Skeletal muscle tissue (tissue), 4 donors: Measurements from ENCODE around the gene ADIPOR2. TPM values are rescaled to one million over a fixed set of nuclear protein-coding genes. Genes with fewer than 3 reads are reported as not detected.

Experiments
- H3K27ac ChIP-seq: one replicate; pipeline ENCODE4 v1.7.0; 2013; ENCODE audit warnings: mild to moderate bottlenecking, low read depth, low read length, inconsistent platforms
- H3K27me3 ChIP-seq, 3 donors: one replicate each; pipeline ENCODE4 v1.7.0; 2013; ENCODE audit warnings: low read length in 3 of 3; ENCODE audit not compliant: control insufficient read depth in 3 of 3, insufficient read depth in 3 of 3
- H3K36me3 ChIP-seq, 3 donors: one replicate each; pipeline ENCODE4 v1.7.0; 2013; ENCODE audit warnings: low read length in 3 of 3; ENCODE audit not compliant: control insufficient read depth in 3 of 3, insufficient read depth in 3 of 3
- H3K4me1 ChIP-seq, 3 donors: one replicate each; pipeline ENCODE4 v1.7.0; 2013; ENCODE audit warnings: low read length in 3 of 3, mild to moderate bottlenecking in 3 of 3; ENCODE audit not compliant: control insufficient read depth in 3 of 3, insufficient read depth in 3 of 3
- H3K4me3 ChIP-seq, 3 donors: one replicate each; pipeline ENCODE4 v1.7.0; 2013; ENCODE audit warnings: low read length in 3 of 3
- H3K9ac ChIP-seq, 3 donors: one replicate each; pipeline ENCODE4 v1.7.0; 2013; ENCODE audit warnings: low read length in 3 of 3, mild to moderate bottlenecking in 3 of 3, moderate library complexity in 2 of 3, low read depth in 1 of 3
- H3K9me3 ChIP-seq, 3 donors: one replicate each; pipeline ENCODE4 v1.7.0; 2013; ENCODE audit warnings: low read length in 3 of 3; ENCODE audit not compliant: control insufficient read depth in 3 of 3
- total RNA-seq: library from RNA; depleted of rRNA; stranded (reverse); fragments of >200 nt; gene quantifications from one replicate; pipeline ENCODE4 v1.2.3, GENCODE V29; 2014
- donor health status: Osteomylitis.

Gene ADIPOR2
- total RNA-seq, 1 donor from 2014 or later, result 35.5 TPM

GRCh38 chr12:1782215-1782614 is 91.3 kb downstream of the ADIPOR2 start:
- H3K27ac ChIP-seq, result no peak overlapping the region
- peaks cover 7 to 37% (median 10%) of the 10 kb centered on the region in 3 donors for H3K4me1 ChIP-seq
- no peaks in the 10 kb centered on the region for H3K9me3 ChIP-seq
- no peak overlapping the region for H3K9ac ChIP-seq
- H3K36me3 ChIP-seq, result peaks cover 5 to 27% (median 22%) of the 10 kb centered on the region in 3 donors
- no peak overlapping the region for H3K4me3 ChIP-seq
- no peaks in the 10 kb centered on the region for H3K27me3 ChIP-seq

- Histone ChIP-seq H3K36me3 (peaks cover 5 to 22% (median 20%) of the 10 kb centered on the region in 3 donors), H3K27me3 (no peaks in the 10 kb centered on the region), H3K27ac (no peak overlapping the region), H3K4me3 (no peak overlapping the region), H3K4me1 (peaks cover 22 to 40% (median 30%) of the 10 kb centered on the region in 3 donors), H3K9me3 (no peaks in the 10 kb centered on the region), H3K9ac (no peak overlapping the region)
Observed at GRCh38 chr12:1787714-1788113, 96.8 kb downstream of the ADIPOR2 start.

- peaks cover 28 to 48% (median 45%) of the 10 kb centered on the region in 3 donors for H3K4me1 ChIP-seq
- no peak overlapping the region for H3K27ac ChIP-seq
- no peak overlapping the region for H3K9ac ChIP-seq
Observed at GRCh38 chr12:1790444-1790843, 99.6 kb downstream of the ADIPOR2 start.

GRCh38 chr12:1791104-1791841 is 100.4 kb downstream of the ADIPOR2 start:
- H3K36me3 ChIP-seq, result peaks cover 0 to 6% (median 4%) of the 10 kb centered on the region in 3 donors
- peak overlapping the region in 1 of 3 donors; percentile 10 for H3K9ac ChIP-seq
- no peak overlapping the region for H3K27ac ChIP-seq
- peaks cover 35 to 55% (median 51%) of the 10 kb centered on the region in 3 donors for H3K4me1 ChIP-seq
- no peak overlapping the region for H3K4me3 ChIP-seq
- H3K9me3 ChIP-seq, result no peaks in the 10 kb centered on the region
- no peaks in the 10 kb centered on the region for H3K27me3 ChIP-seq

More at GRCh38 chr12:1790444-1790843, 99.6 kb downstream of the ADIPOR2 start:
- Histone ChIP-seq H3K9me3 (no peaks in the 10 kb centered on the region), H3K4me3 (no peak overlapping the region), H3K27me3 (no peaks in the 10 kb centered on the region), H3K36me3 (peaks cover 3 to 13% (median 10%) of the 10 kb centered on the region in 3 donors)

GRCh38 chr12:1792406-1792805 is 101.5 kb downstream of the ADIPOR2 start:
- Histone ChIP-seq H3K4me3 (no peak overlapping the region), H3K9me3 (no peaks in the 10 kb centered on the region), H3K27ac (peak overlapping the region; percentile 31), H3K36me3 (no peaks in the 10 kb centered on the region), H3K27me3 (no peaks in the 10 kb centered on the region), H3K9ac (no peak overlapping the region), H3K4me1 (peaks cover 34 to 53% (median 48%) of the 10 kb centered on the region in 3 donors)

- peak overlapping the region; percentile 69 for H3K27ac ChIP-seq
- peaks cover 27 to 44% (median 37%) of the 10 kb centered on the region in 3 donors for H3K4me1 ChIP-seq
- no peaks in the 10 kb centered on the region for H3K9me3 ChIP-seq
- H3K4me3 ChIP-seq, result no peak overlapping the region
- no peaks in the 10 kb centered on the region for H3K36me3 ChIP-seq
- H3K27me3 ChIP-seq, result no peaks in the 10 kb centered on the region
- H3K9ac ChIP-seq, result no peak overlapping the region
Observed at GRCh38 chr12:1793426-1794210, 102.7 kb downstream of the ADIPOR2 start.

GRCh38 chr12:1794440-1795090 is 103.7 kb downstream of the ADIPOR2 start:
- no peaks in the 10 kb centered on the region for H3K36me3 ChIP-seq
- H3K4me1 ChIP-seq, result peaks cover 27 to 44% (median 37%) of the 10 kb centered on the region in 3 donors
- H3K27ac ChIP-seq, result peak overlapping the region; percentile 69

GRCh38 chr12:1795221-1795784 is 104.4 kb downstream of the ADIPOR2 start:
- H3K4me3 ChIP-seq, result peak overlapping the region; percentile 65 to 69 (median 67)
- H3K9ac ChIP-seq, result peak overlapping the region; percentile 63 to 83 (median 64)
- H3K4me1 ChIP-seq, result peaks cover 27 to 44% (median 37%) of the 10 kb centered on the region in 3 donors
- H3K27me3 ChIP-seq, result no peaks in the 10 kb centered on the region
- H3K27ac ChIP-seq, result peak overlapping the region; percentile 69
- H3K9me3 ChIP-seq, result no peaks in the 10 kb centered on the region
- no peaks in the 10 kb centered on the region for H3K36me3 ChIP-seq

More at GRCh38 chr12:1794440-1795090, 103.7 kb downstream of the ADIPOR2 start:
- no peaks in the 10 kb centered on the region for H3K27me3 ChIP-seq
- no peak overlapping the region for H3K9ac ChIP-seq
- no peak overlapping the region for H3K4me3 ChIP-seq
- H3K9me3 ChIP-seq, result no peaks in the 10 kb centered on the region

GRCh38 chr12:1795785-1796514 is 105.1 kb downstream of the ADIPOR2 start:
- Histone ChIP-seq H3K4me1 (peaks cover 27 to 40% (median 34%) of the 10 kb centered on the region in 3 donors), H3K9me3 (no peaks in the 10 kb centered on the region), H3K4me3 (peak overlapping the region; percentile 78 to 87 (median 81)), H3K27me3 (no peaks in the 10 kb centered on the region), H3K27ac (peak overlapping the region; percentile 73), H3K9ac (peak overlapping the region; percentile 64 to 84 (median 70)), H3K36me3 (no peaks in the 10 kb centered on the region)
